HepG2 (cell line): ENCODE data around the gene VPS18. TPM values are rescaled to one million over a fixed set of nuclear protein-coding genes. Genes with fewer than 3 reads are reported as not detected.

Experiments used
- ATAC-seq: fragments of 200-7000 bp; cut with Tn5 transposase; 3 replicates; pipeline ENCODE4 v1.9.1; 2020; ENCODE audit warnings: mild to moderate bottlenecking, moderate library complexity
- BruUV-seq: library from RNA; stranded (reverse); fragments of 400-500 nt; replicated peaks from 2 replicates; lab custom pipeline; 2021; lab: Mats Ljungman, UMichigan
- CTCF ChIA-PET: fragments of 300-600 bp; formaldehyde crosslinking; extraction: SDS; loops from one replicate; lab custom pipeline; 2021; ENCODE audit warnings: low total read pairs, inconsistent platforms, low intra/inter-chr PET ratio; lab: Yijun Ruan, JAX
- POLR2A ChIA-PET: fragments of 350-600 bp; sonication (Branson Sonifier 250); formaldehyde crosslinking; loops from one replicate; lab custom pipeline; 2020; ENCODE audit warnings: antibody characterized with exemption, inconsistent platforms; lab: Yijun Ruan, JAX
- DNase-seq: peaks from one replicate; pipeline ENCODE4 v3.0.0-alpha.2; 2015; ENCODE audit warnings: low spot score
- FAIRE-seq: peaks from 3 replicates; lab custom pipeline; 2011; peaks lifted over from hg19 to GRCh38; lab: Jason Lieb, UNC
- H2AFZ ChIP-seq: one replicate; pipeline ENCODE4 v1.6.1; 2011; ENCODE audit warnings: low read length, inconsistent platforms
- H3K27ac ChIP-seq: fragments of 300-600 bp; 3 replicates; pipeline ENCODE4 v1.8.0; 2011; ENCODE audit warnings: mixed run types, mild to moderate bottlenecking, mixed read lengths, low read length, inconsistent platforms; ENCODE audit not compliant: insufficient read depth; ENCODE audit errors: extremely low read length
- H3K27me3 ChIP-seq, 2 experiments: fragments of 200-600 bp in 1 of 2; 2 replicates in 1 of 2; 3 replicates in 1 of 2; pipeline versions ENCODE4 v1.6.0 to v1.8.0; 2011; ENCODE audit warnings: low read length in 2 of 2, mild to moderate bottlenecking in 2 of 2, moderate library complexity in 2 of 2, inconsistent platforms in 1 of 2; ENCODE audit not compliant: insufficient read depth in 2 of 2, control insufficient read depth in 1 of 2
- H3K36me3 ChIP-seq, 2 experiments: fragments of 200-600 bp in 1 of 2; replicated peaks in 1 of 2; 2 replicates in 1 of 2; 3 replicates in 1 of 2; pipeline versions ENCODE4 v1.5.1 to v1.8.0; 2011; ENCODE audit warnings: low read length in 2 of 2, inconsistent platforms in 1 of 2; ENCODE audit not compliant: insufficient read depth in 2 of 2, control insufficient read depth in 1 of 2
- H3K4me1 ChIP-seq: 2 replicates; pipeline ENCODE4 v1.5.1; 2012; ENCODE audit warnings: low read length, inconsistent platforms; ENCODE audit not compliant: insufficient read depth
- H3K4me2 ChIP-seq: 2 replicates; pipeline ENCODE4 v1.6.0; 2011; ENCODE audit warnings: low read depth, low read length, inconsistent platforms
- H3K4me3 ChIP-seq, 3 experiments: fragments of 200-600 bp in 1 of 3; sonication (generic), shearing (Covaris generic) in 1 of 3; replicated peaks in 1 of 3; 2 replicates each; pipeline ENCODE4 v1.5.1; 2011 to 2016; ENCODE audit warnings: low read length in 3 of 3, inconsistent platforms in 2 of 3, low read depth in 2 of 3, mild to moderate bottlenecking in 2 of 3, control low read depth in 1 of 3, mixed read lengths in 1 of 3; ENCODE audit not compliant: insufficient read depth in 1 of 3
- H3K79me2 ChIP-seq: one replicate; pipeline ENCODE4 v1.6.1; 2011; ENCODE audit warnings: low read length, inconsistent platforms; ENCODE audit not compliant: insufficient read depth
- H3K9ac ChIP-seq: 2 replicates; pipeline ENCODE4 v1.6.0; 2011; ENCODE audit warnings: mild to moderate bottlenecking, low read depth, low read length, inconsistent platforms; ENCODE audit not compliant: insufficient read depth
- H3K9me3 ChIP-seq: 2 replicates; pipeline ENCODE4 v1.5.1; 2012; ENCODE audit warnings: mild to moderate bottlenecking, low read length
- H4K20me1 ChIP-seq: 2 replicates; pipeline ENCODE4 v1.6.0; 2011; ENCODE audit warnings: inconsistent platforms, mild to moderate bottlenecking, low read length, moderate library complexity; ENCODE audit not compliant: insufficient read depth
- AKAP8 ChIP-seq: sonication (generic); formaldehyde crosslinking; IDR thresholded peaks from 2 replicates; pipeline ENCODE4 v1.5.1; 2020; ENCODE audit warnings: mild to moderate bottlenecking, missing genetic modification reagents
- ATF3 ChIP-seq: sonication (generic); formaldehyde crosslinking; IDR thresholded peaks from 2 replicates; pipeline ENCODE4 v1.4.0; 2020; ENCODE audit warnings: missing genetic modification reagents
- ELF3 ChIP-seq: IDR thresholded peaks from 2 replicates; pipeline ENCODE4 v1.6.1; 2016; ENCODE audit warnings: missing genetic modification reagents, missing compliant biosample characterization
- ELF4 ChIP-seq: sonication (generic); formaldehyde crosslinking; IDR thresholded peaks from 2 replicates; pipeline ENCODE4 v1.5.0; 2020; ENCODE audit warnings: missing genetic modification reagents, mild to moderate bottlenecking, moderate library complexity, borderline replicate concordance
- FOXA1 ChIP-seq, 2 experiments: fragments of 450-650 bp in 1 of 2; sonication (generic) in 1 of 2; formaldehyde crosslinking in 1 of 2; IDR thresholded peaks; 2 replicates each; pipeline versions ENCODE4 v1.4.0 to v1.6.1; 2016 to 2020; ENCODE audit warnings: missing genetic modification reagents in 1 of 2
- GMEB1 ChIP-seq: sonication (generic); formaldehyde crosslinking; IDR thresholded peaks from 2 replicates; pipeline ENCODE4 v1.5.1; 2020; ENCODE audit warnings: missing genetic modification reagents, mild to moderate bottlenecking, borderline replicate concordance
- SMYD3 ChIP-seq: sonication (generic); formaldehyde crosslinking; IDR thresholded peaks from 2 replicates; pipeline ENCODE4 v1.8.1; 2023; ENCODE audit warnings: mild to moderate bottlenecking, missing genetic modification reagents
- SPEN ChIP-seq: sonication (generic); formaldehyde crosslinking; IDR thresholded peaks from 2 replicates; pipeline ENCODE4 v1.5.1; 2020; ENCODE audit warnings: low read depth, mild to moderate bottlenecking, missing genetic modification reagents
- YY1 ChIP-seq: IDR thresholded peaks from 2 replicates; pipeline ENCODE4 v1.6.1; 2011; ENCODE audit warnings: low read length, low read depth, moderate library complexity, mild to moderate bottlenecking; ENCODE audit not compliant: insufficient read depth, insufficient replicate concordance
- ZHX2 ChIP-seq, 2 experiments: sonication (generic) in 1 of 2; formaldehyde crosslinking in 1 of 2; IDR thresholded peaks; 2 replicates each; pipeline versions ENCODE4 v1.6.1 to v1.9.0; 2014 to 2022; ENCODE audit warnings: antibody characterized with exemption in 1 of 2, borderline replicate concordance in 1 of 2, inconsistent platforms in 1 of 2, low read depth in 1 of 2, missing genetic modification reagents in 1 of 2
- ZNF180 ChIP-seq: sonication (generic); formaldehyde crosslinking; IDR thresholded peaks from 2 replicates; pipeline ENCODE4 v1.4.0; 2020; ENCODE audit warnings: low read depth, missing genetic modification reagents, borderline replicate concordance
- ZNF572 ChIP-seq: sonication (generic); formaldehyde crosslinking; IDR thresholded peaks from 2 replicates; pipeline ENCODE4 v1.5.1; 2020; ENCODE audit warnings: mild to moderate bottlenecking, missing genetic modification reagents
- ZSCAN25 ChIP-seq: sonication (generic); formaldehyde crosslinking; IDR thresholded peaks from 2 replicates; pipeline ENCODE4 v1.8.0; 2022; ENCODE audit warnings: mild to moderate bottlenecking, missing genetic modification reagents
- WGBS: methylation state at CpG from one replicate; pipeline ENCODE4 v1.1.6; 2017; ENCODE audit warnings: low lambda C conversion rate; 5-methylcytosine and 5-hydroxymethylcytosine counted together
- in situ Hi-C: cut with HindIII; loops from 2 replicates; pipeline ENCODE4 v1.10.0; 2017; ENCODE audit warnings: low pct_unique_long_range_greater_than_20kb; ENCODE audit not compliant: extremely low pct_ligation_motif_present
- intact Hi-C: fragments of 100-400 bp; cut with micrococcal nuclease; formaldehyde crosslinking; loops from one replicate; pipeline ENCODE4 v1.10.0; 2022; ENCODE audit not compliant: unreplicated experiment
- polyA plus RNA-seq, 8 experiments: library from polyadenylated mRNA; depleted of rRNA in 3 of 8; stranded (reverse) in 7 of 8; unstranded in 1 of 8; fragments of >200 nt; fragmentation: Illumina TruSeq in 4 of 8; extraction: Trizol in 4 of 8; gene quantifications; 2 replicates each; pipeline versions ENCODE4 v1.2.1 to v1.2.3, GENCODE V29; 2011 to 2016; ENCODE audit warnings: low read depth in 4 of 8, missing spikeins in 1 of 8, mixed read lengths in 1 of 8; ENCODE audit not compliant: insufficient read depth in 1 of 8
- total RNA-seq, 5 experiments: library from RNA; depleted of rRNA; stranded (reverse); fragments of >200 nt; fragmentation: Illumina TruSeq; extraction: Trizol; gene quantifications; 2 replicates each; pipeline ENCODE4 v1.2.3, GENCODE V29; 2016; ENCODE audit warnings: low read depth in 1 of 5

Gene VPS18
- total and polyA plus RNA-seq, 2 of the 13 experiments (the other 11 are each of a cell fraction or from before 2014, with no cell fraction given): 5.8 to 17.0 TPM

GRCh38 chr15:40928821-40929659, 34.8 kb downstream of the VPS18 start, which contains the start of gene DLL4:
Gene DLL4, plus strand, starts transcription at chr15:40929340. Its CDS starts 329 bp downstream, at chr15:40929669.
- Histone ChIP-seq H3K9ac (no peak within 1 kb of the TSS), H3K4me1 (peaks cover 82% of the 10 kb centered on the region), H2AFZ (no peak within 1 kb of the TSS), H3K27ac (no peak within 1 kb of the TSS), H3K27me3 (peaks cover 9 to 71% of the 10 kb centered on the region in 2 experiments), H3K79me2 (no peaks in the 10 kb centered on the region), H3K9me3 (no peaks in the 10 kb centered on the region), H3K4me2 (peak within 1 kb of the TSS; percentile 82), H3K36me3 (no peaks in the 10 kb centered on the region), H3K4me3 (peak within 1 kb of the TSS; percentile 49 to 72 (median 57)), H4K20me1 (no peaks in the 10 kb centered on the region)
- 3% methylated on average over 19 of the region's 71 CpGs for WGBS
- POLR2A ChIA-PET: interaction anchor here (0.9 to 2.6 kb wide), 6 partner anchors 10 to 122 kb away, joined by 3 to 10 read pairs (median 5); partner anchors contain the start of genes DNAJC17 and ZFYVE19
- in situ Hi-C loops (no loop called here), intact Hi-C loops (loop anchor here (2.0 kb wide), 1 partner anchor 18 kb away; no protein-coding TSS in a partner anchor)
- ATAC-seq: peak; percentile 19
- no TSS peak for BruUV-seq
- CTCF ChIA-PET: no interaction called here
- FAIRE-seq: no peak
- DNase-seq: peak; percentile 54
- TF ChIP-seq SPEN (CRISPR knock-in tag) (no peak), GMEB1 (CRISPR knock-in tag) (no peak), AKAP8 (CRISPR knock-in tag) (0 out of 2 replicates have a peak, but pooled peaks have one; percentile 31), SMYD3 (CRISPR knock-in tag) (no peak), ZSCAN25 (CRISPR knock-in tag) (no peak), ELF4 (no peak), ZNF180 (CRISPR knock-in tag) (no peak), ZHX2 (IDR thresholded peaks at IDR 0.05; ENCODE audit: low read depth) (no peak), ZHX2 (CRISPR knock-in tag; IDR thresholded peaks at IDR 0.05; ENCODE audit: borderline replicate concordance) (no peak), FOXA1 (IDR thresholded peaks at IDR 0.05) (no peak), FOXA1 (CRISPR knock-in tag; IDR thresholded peaks at IDR 0.05) (no peak), ATF3 (no peak), YY1 (no peak), ZNF572 (CRISPR knock-in tag) (no peak), ELF3 (CRISPR knock-in tag) (no peak)
